Measurements from ENCODE around the gene THSD4.

THSD4 gene

DNA sequence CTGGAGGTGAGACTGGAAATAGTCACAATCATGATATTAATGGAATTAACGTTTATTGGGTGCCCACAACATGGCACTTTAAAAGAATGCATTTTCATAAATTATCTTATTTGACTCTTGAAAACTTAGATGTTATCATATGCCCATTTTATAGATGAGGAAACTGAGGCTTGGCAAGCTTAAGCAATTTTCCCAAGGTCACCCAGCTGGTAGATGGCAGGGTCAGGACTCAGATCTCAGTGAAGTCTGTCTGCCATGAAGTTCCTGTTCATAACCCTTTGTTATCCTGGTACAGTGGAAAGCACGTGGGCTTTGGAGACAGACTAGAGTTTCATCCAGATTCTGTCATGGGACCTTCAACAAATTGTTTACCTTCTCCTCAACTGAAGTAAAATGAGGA, 520.5 kb downstream of the THSD4 start:
- DNase-seq (ENCODE audit: low read depth, low spot score), result no peak
- TF ChIP-seq YY1 (IDR thresholded peaks at IDR 0.05; ENCODE audit: insufficient read depth, insufficient read length), result no peak
- Histone ChIP-seq H3K27me3 (ENCODE audit: insufficient read depth, insufficient read length) (no peaks in the 10 kb centered on the region), H3K9me3 (ENCODE audit: insufficient read depth, low read length) (no peaks in the 10 kb centered on the region), H3K4me1 (ENCODE audit: insufficient read depth, insufficient read length) (peaks cover 2% of the 10 kb centered on the region), H3K4me3 (ENCODE audit: insufficient read length, low read depth) (no peak overlapping the region), H3K36me3 (ENCODE audit: insufficient read depth, insufficient read length, low read length) (no peaks in the 10 kb centered on the region), H3K9ac (ENCODE audit: insufficient read length, low read depth) (no peak overlapping the region)

DNA sequence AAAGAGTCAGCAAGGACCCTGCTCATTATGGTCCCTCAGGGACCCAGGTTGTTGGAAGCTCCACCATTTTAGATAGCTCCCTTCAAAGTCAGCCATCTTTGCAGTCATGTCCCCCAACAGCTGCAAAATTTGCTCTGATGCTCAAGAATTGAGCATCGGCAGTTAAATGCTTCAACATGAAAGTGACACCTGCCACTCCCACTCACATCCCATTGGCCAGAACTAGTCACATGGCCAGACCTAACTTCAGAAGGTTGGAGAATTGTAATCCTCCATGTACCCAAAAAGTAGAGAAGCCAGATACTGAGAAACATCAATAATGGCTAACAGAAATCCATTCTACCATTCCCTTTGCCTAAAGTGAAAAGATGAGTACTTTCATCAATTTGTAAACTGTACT, 523.6 kb downstream of the THSD4 start:
- TF ChIP-seq ZNF274 (IDR thresholded peaks at IDR 0.05; ENCODE audit: low read depth, low read length) (no peak), SUZ12 (IDR thresholded peaks at IDR 0.05; ENCODE audit: extremely low read depth, insufficient read depth, insufficient read length) (no peak), YY1 (IDR thresholded peaks at IDR 0.05; ENCODE audit: insufficient read depth, insufficient read length) (no peak)
- Histone ChIP-seq H3K9ac (ENCODE audit: insufficient read length, low read depth) (no peak overlapping the region), H3K4me1 (ENCODE audit: insufficient read depth, insufficient read length) (peaks cover 2% of the 10 kb centered on the region), H3K4me3 (ENCODE audit: insufficient read length, low read depth) (no peak overlapping the region), H3K36me3 (ENCODE audit: insufficient read depth, insufficient read length, low read length) (no peaks in the 10 kb centered on the region), H3K9me3 (ENCODE audit: insufficient read depth, low read length) (no peaks in the 10 kb centered on the region), H3K27me3 (ENCODE audit: insufficient read depth, insufficient read length) (no peaks in the 10 kb centered on the region)
- DNase-seq (ENCODE audit: low read depth, low spot score), result no peak

DNA sequence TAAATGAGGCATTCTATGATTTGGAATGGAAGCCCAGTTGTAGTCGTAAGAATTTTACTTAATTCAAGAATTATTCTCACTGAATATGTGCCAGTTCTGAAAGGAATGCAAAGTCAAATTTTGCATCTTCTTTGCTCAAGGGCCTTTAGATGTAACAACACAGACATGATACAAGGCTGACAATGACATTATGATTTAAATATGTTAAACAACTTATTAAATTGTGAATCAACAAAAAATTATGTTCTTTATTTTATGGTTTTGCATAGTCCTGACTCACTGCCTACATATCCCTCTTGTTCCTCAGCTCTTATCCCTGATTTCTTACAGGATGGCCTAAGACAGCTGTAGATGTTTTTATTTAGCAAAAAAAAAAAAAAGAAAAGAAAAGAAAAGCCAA, 524.2 kb downstream of the THSD4 start:
- Histone ChIP-seq H3K9ac (ENCODE audit: insufficient read length, low read depth) (no peak overlapping the region), H3K27me3 (ENCODE audit: insufficient read depth, insufficient read length) (no peaks in the 10 kb centered on the region), H3K4me3 (ENCODE audit: insufficient read length, low read depth) (no peak overlapping the region), H3K36me3 (ENCODE audit: insufficient read depth, insufficient read length, low read length) (no peaks in the 10 kb centered on the region), H3K9me3 (ENCODE audit: insufficient read depth, low read length) (no peaks in the 10 kb centered on the region), H3K4me1 (ENCODE audit: insufficient read depth, insufficient read length) (no peaks in the 10 kb centered on the region)
- no peak for DNase-seq (ENCODE audit: low read depth, low spot score)
- TF ChIP-seq SUZ12 (IDR thresholded peaks at IDR 0.05; ENCODE audit: extremely low read depth, insufficient read depth, insufficient read length), result no peak
- TF ChIP-seq YY1 (IDR thresholded peaks at IDR 0.05; ENCODE audit: insufficient read depth, insufficient read length), result no peak
- TF ChIP-seq ZNF274 (IDR thresholded peaks at IDR 0.05; ENCODE audit: low read depth, low read length), result no peak

DNA sequence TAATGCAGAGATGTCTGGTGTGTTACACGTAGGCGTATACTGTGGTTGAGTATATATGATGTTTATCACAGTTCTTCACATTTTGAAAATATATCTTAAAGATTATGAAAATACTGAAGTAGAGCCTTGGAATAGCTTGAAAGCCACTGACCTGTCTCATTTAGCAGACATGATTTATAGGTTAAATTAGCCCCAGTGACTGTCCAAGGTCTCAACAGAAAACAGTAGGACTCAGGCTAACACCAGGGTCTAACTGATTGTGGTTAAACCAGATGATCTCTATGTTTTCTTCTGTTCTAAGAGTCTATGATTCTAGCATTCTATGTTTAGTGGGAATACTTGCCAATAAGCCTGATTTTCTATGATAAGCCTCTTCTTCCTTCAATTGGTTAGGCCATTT, 528.6 kb downstream of the THSD4 start:
- Histone ChIP-seq H3K4me1 (ENCODE audit: insufficient read depth, insufficient read length) (no peaks in the 10 kb centered on the region), H3K27me3 (ENCODE audit: insufficient read depth, insufficient read length) (no peaks in the 10 kb centered on the region), H3K9me3 (ENCODE audit: insufficient read depth, low read length) (no peaks in the 10 kb centered on the region), H3K4me3 (ENCODE audit: insufficient read length, low read depth) (no peak overlapping the region), H3K36me3 (ENCODE audit: insufficient read depth, insufficient read length, low read length) (no peaks in the 10 kb centered on the region), H3K9ac (ENCODE audit: insufficient read length, low read depth) (no peak overlapping the region)
- DNase-seq (ENCODE audit: low read depth, low spot score), result no peak
- TF ChIP-seq YY1 (IDR thresholded peaks at IDR 0.05; ENCODE audit: insufficient read depth, insufficient read length), result no peak
- TF ChIP-seq ZNF274 (IDR thresholded peaks at IDR 0.05; ENCODE audit: low read depth, low read length), result no peak
- no peak for TF ChIP-seq SUZ12 (IDR thresholded peaks at IDR 0.05; ENCODE audit: extremely low read depth, insufficient read depth, insufficient read length)

- Histone ChIP-seq H3K9me3 (ENCODE audit: insufficient read depth, low read length) (no peaks in the 10 kb centered on the region), H3K9ac (ENCODE audit: insufficient read length, low read depth) (no peak overlapping the region), H3K4me1 (ENCODE audit: insufficient read depth, insufficient read length) (no peaks in the 10 kb centered on the region), H3K27me3 (ENCODE audit: insufficient read depth, insufficient read length) (no peaks in the 10 kb centered on the region), H3K4me3 (ENCODE audit: insufficient read length, low read depth) (no peak overlapping the region), H3K36me3 (ENCODE audit: insufficient read depth, insufficient read length, low read length) (no peaks in the 10 kb centered on the region)
- no peak for TF ChIP-seq SUZ12 (IDR thresholded peaks at IDR 0.05; ENCODE audit: extremely low read depth, insufficient read depth, insufficient read length)
- no peak for TF ChIP-seq ZNF274 (IDR thresholded peaks at IDR 0.05; ENCODE audit: low read depth, low read length)
- no peak for TF ChIP-seq YY1 (IDR thresholded peaks at IDR 0.05; ENCODE audit: insufficient read depth, insufficient read length)
- no peak for DNase-seq (ENCODE audit: low read depth, low spot score)
Observed at GRCh38 chr15:71646767-71647486, 531.7 kb downstream of the THSD4 start.

GRCh38 chr15:71647487-71647808, 532.2 kb downstream of the THSD4 start:
- H3K4me3 ChIP-seq (ENCODE audit: insufficient read length, low read depth), result no peak overlapping the region
- no peaks in the 10 kb centered on the region for H3K4me1 ChIP-seq (ENCODE audit: insufficient read depth, insufficient read length)
- H3K9me3 ChIP-seq (ENCODE audit: insufficient read depth, low read length), result no peaks in the 10 kb centered on the region
- no peak for DNase-seq (ENCODE audit: low read depth, low spot score)
- H3K36me3 ChIP-seq (ENCODE audit: insufficient read depth, insufficient read length, low read length), result no peaks in the 10 kb centered on the region
- H3K27me3 ChIP-seq (ENCODE audit: insufficient read depth, insufficient read length), result no peaks in the 10 kb centered on the region
- TF ChIP-seq SUZ12 (IDR thresholded peaks at IDR 0.05; ENCODE audit: extremely low read depth, insufficient read depth, insufficient read length), result no peak
- H3K9ac ChIP-seq (ENCODE audit: insufficient read length, low read depth), result no peak overlapping the region

DNA sequence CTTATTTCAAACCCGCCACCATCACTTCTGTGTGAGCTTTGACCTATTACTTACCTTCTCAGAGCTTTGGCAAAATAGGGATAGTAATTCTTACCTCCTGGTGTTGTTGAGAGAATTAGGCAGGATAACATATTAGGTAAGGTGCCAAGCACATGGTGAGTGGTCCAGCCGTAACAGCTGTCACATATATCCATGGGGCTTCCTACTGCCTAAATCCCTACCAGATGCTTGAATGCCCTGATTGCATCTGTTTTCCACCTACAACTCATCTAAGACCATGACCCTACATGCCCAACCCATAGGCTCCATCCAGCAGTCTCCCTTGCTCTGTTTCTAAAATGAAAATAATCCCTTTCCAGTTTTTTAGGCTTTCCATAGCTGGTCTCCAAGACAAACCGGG, 532.8 kb downstream of the THSD4 start:
- Histone ChIP-seq H3K27me3 (ENCODE audit: insufficient read depth, insufficient read length) (no peaks in the 10 kb centered on the region), H3K4me1 (ENCODE audit: insufficient read depth, insufficient read length) (no peaks in the 10 kb centered on the region), H3K9ac (ENCODE audit: insufficient read length, low read depth) (no peak overlapping the region), H3K36me3 (ENCODE audit: insufficient read depth, insufficient read length, low read length) (no peaks in the 10 kb centered on the region), H3K9me3 (ENCODE audit: insufficient read depth, low read length) (no peaks in the 10 kb centered on the region), H3K4me3 (ENCODE audit: insufficient read length, low read depth) (no peak overlapping the region)
- no peak for TF ChIP-seq ZNF274 (IDR thresholded peaks at IDR 0.05; ENCODE audit: low read depth, low read length)
- no peak for TF ChIP-seq SUZ12 (IDR thresholded peaks at IDR 0.05; ENCODE audit: extremely low read depth, insufficient read depth, insufficient read length)
- no peak for TF ChIP-seq YY1 (IDR thresholded peaks at IDR 0.05; ENCODE audit: insufficient read depth, insufficient read length)
- no peak for DNase-seq (ENCODE audit: low read depth, low spot score)

GRCh38 chr15:71649894-71650293, 534.6 kb downstream of the THSD4 start:
- H3K9ac ChIP-seq (ENCODE audit: insufficient read length, low read depth), result no peak overlapping the region
- H3K36me3 ChIP-seq (ENCODE audit: insufficient read depth, insufficient read length, low read length), result no peaks in the 10 kb centered on the region
- DNase-seq (ENCODE audit: low read depth, low spot score), result no peak
- H3K9me3 ChIP-seq (ENCODE audit: insufficient read depth, low read length), result no peaks in the 10 kb centered on the region
- H3K4me1 ChIP-seq (ENCODE audit: insufficient read depth, insufficient read length), result no peaks in the 10 kb centered on the region
- H3K27me3 ChIP-seq (ENCODE audit: insufficient read depth, insufficient read length), result no peaks in the 10 kb centered on the region
- TF ChIP-seq ZNF274 (IDR thresholded peaks at IDR 0.05; ENCODE audit: low read depth, low read length) (no peak), SUZ12 (IDR thresholded peaks at IDR 0.05; ENCODE audit: extremely low read depth, insufficient read depth, insufficient read length) (no peak), YY1 (IDR thresholded peaks at IDR 0.05; ENCODE audit: insufficient read depth, insufficient read length) (no peak)
- no peak overlapping the region for H3K4me3 ChIP-seq (ENCODE audit: insufficient read length, low read depth)

Measured in NT2/D1 (cell line).